ENCODE data around the gene PPRC1.

PPRC1 gene

DNA sequence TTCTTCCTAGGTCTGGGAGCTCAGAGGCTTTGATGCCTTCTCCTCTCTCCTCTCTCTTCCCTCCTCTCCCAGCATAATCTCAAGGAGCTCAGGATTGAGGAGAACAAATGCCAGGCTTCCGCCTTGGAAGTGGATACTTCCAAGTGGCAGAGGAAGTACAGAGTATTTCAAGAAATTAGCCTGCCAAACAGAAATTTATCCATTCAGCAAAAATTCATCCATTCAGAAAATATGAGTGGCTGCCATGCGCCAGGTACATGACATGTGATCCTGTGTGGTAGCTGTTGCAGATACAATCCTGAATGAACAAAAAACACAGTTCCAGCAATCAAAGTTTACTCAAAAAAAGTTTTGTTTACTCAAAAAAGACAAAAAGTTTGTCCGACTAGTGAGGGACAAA lies 37.8 kb downstream of the PPRC1 start:
- TF ChIP-seq, protein P1, sequence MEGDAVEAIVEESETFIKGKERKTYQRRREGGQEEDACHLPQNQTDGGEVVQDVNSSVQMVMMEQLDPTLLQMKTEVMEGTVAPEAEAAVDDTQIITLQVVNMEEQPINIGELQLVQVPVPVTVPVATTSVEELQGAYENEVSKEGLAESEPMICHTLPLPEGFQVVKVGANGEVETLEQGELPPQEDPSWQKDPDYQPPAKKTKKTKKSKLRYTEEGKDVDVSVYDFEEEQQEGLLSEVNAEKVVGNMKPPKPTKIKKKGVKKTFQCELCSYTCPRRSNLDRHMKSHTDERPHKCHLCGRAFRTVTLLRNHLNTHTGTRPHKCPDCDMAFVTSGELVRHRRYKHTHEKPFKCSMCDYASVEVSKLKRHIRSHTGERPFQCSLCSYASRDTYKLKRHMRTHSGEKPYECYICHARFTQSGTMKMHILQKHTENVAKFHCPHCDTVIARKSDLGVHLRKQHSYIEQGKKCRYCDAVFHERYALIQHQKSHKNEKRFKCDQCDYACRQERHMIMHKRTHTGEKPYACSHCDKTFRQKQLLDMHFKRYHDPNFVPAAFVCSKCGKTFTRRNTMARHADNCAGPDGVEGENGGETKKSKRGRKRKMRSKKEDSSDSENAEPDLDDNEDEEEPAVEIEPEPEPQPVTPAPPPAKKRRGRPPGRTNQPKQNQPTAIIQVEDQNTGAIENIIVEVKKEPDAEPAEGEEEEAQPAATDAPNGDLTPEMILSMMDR (IDR thresholded peaks at IDR 0.05; ENCODE audit: borderline replicate concordance, extremely low read depth, low read length, poor library complexity, severe bottlenecking), result no peak
- no peak for TF ChIP-seq EZH2 (IDR thresholded peaks at IDR 0.05; ENCODE audit: borderline replicate concordance, low read depth, low read length, severe bottlenecking)
- H3K4me2 ChIP-seq (ENCODE audit: insufficient read depth, low read length), result no peak overlapping the region
- H3K27ac ChIP-seq (ENCODE audit: low read length), result no peak overlapping the region

DNA sequence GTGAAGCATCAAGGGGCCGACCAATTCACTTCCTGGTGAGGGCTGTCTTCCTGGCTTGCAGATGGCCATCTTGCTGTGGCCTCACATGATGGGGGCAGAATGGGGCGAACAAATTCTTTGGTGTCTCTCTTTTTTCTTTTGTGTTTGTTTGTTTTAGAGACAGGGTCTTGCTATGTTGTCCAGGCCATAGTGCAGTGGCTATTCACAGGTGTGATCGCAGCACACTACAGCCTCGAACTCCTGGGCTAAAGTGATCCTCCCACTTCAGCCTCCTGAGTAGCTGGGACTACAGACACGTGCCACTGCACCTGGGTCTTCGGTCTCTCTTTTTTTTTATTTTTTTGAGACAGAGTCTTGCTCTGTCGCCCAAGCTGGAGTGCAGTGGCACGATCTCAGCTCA lies 39.4 kb downstream of the PPRC1 start:
- no peak for ATAC-seq (ENCODE audit: insufficient read depth, low read depth)

More for the DNA sequence above, 37.8 kb downstream of the PPRC1 start:
- Histone ChIP-seq H3K4me3 (ENCODE audit: low read depth in 1 of 2, low read length in 2 of 2) (no peak overlapping the region), H3K79me2 (ENCODE audit: insufficient read depth, low read length) (no peaks in the 10 kb centered on the region), H3K4me1 (ENCODE audit: insufficient read depth, low read length) (peaks cover 4% of the 10 kb centered on the region), H4K20me1 (ENCODE audit: insufficient read depth, low read length) (no peaks in the 10 kb centered on the region), H3K27me3 (ENCODE audit: insufficient read depth, low read length, poor library complexity) (no peaks in the 10 kb centered on the region), H3K36me3 (ENCODE audit: insufficient read depth, low read length) (no peaks in the 10 kb centered on the region), H3K9ac (ENCODE audit: low read depth, low read length) (no peak overlapping the region), H2AFZ (ENCODE audit: low read depth, low read length) (no peak overlapping the region), H3K9me3 (ENCODE audit: insufficient read depth, low read length, severe bottlenecking) (no peaks in the 10 kb centered on the region)
- ATAC-seq (ENCODE audit: insufficient read depth, low read depth), result no peak
- no peak for DNase-seq

DNA sequence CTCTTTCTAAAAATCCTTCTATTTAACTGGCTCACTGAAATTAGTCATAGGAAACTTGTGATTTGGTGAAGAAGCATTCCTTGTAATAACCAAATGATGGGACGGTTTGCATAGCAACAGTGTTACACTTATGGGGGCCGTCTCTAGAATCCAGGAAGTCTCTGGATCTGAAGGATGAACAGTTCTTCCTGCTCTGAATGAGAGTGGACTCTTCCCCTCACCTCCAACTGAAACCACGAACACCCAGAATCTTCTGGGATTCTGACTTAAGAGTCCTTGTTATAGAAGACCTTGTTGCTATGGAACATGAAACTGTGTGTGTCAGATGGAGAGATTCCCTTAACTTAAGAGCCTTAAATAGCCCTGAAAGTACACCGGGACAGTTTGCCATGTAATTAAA lies 42.6 kb downstream of the PPRC1 start:
- no peaks in the 10 kb centered on the region for H3K36me3 ChIP-seq (ENCODE audit: insufficient read depth, low read length)
- no peak overlapping the region for H2AFZ ChIP-seq (ENCODE audit: low read depth, low read length)
- no peaks in the 10 kb centered on the region for H3K4me1 ChIP-seq (ENCODE audit: insufficient read depth, low read length)
- H3K79me2 ChIP-seq (ENCODE audit: insufficient read depth, low read length), result no peaks in the 10 kb centered on the region
- ATAC-seq (ENCODE audit: insufficient read depth, low read depth) (no peak), DNase-seq (no peak)
- H3K9me3 ChIP-seq (ENCODE audit: insufficient read depth, low read length, severe bottlenecking), result no peaks in the 10 kb centered on the region
- no peak overlapping the region for H3K4me3 ChIP-seq (ENCODE audit: low read depth in 1 of 2, low read length in 2 of 2)
- no peak overlapping the region for H3K27ac ChIP-seq (ENCODE audit: low read length)
- H4K20me1 ChIP-seq (ENCODE audit: insufficient read depth, low read length), result no peaks in the 10 kb centered on the region
- no peak overlapping the region for H3K4me2 ChIP-seq (ENCODE audit: insufficient read depth, low read length)
- H3K27me3 ChIP-seq (ENCODE audit: insufficient read depth, low read length, poor library complexity), result no peaks in the 10 kb centered on the region
- TF ChIP-seq EZH2 (IDR thresholded peaks at IDR 0.05; ENCODE audit: borderline replicate concordance, low read depth, low read length, severe bottlenecking), result no peak
- TF ChIP-seq, protein P1 (IDR thresholded peaks at IDR 0.05; ENCODE audit: borderline replicate concordance, extremely low read depth, low read length, poor library complexity, severe bottlenecking), result no peak
- no peak overlapping the region for H3K9ac ChIP-seq (ENCODE audit: low read depth, low read length)

More for the DNA sequence above, 39.4 kb downstream of the PPRC1 start:
- no peak for DNase-seq
- no peaks in the 10 kb centered on the region for H4K20me1 ChIP-seq (ENCODE audit: insufficient read depth, low read length)
- peaks cover 4% of the 10 kb centered on the region for H3K4me1 ChIP-seq (ENCODE audit: insufficient read depth, low read length)
- no peak overlapping the region for H3K27ac ChIP-seq (ENCODE audit: low read length)
- TF ChIP-seq, protein P1 (IDR thresholded peaks at IDR 0.05; ENCODE audit: borderline replicate concordance, extremely low read depth, low read length, poor library complexity, severe bottlenecking), result no peak
- TF ChIP-seq EZH2 (IDR thresholded peaks at IDR 0.05; ENCODE audit: borderline replicate concordance, low read depth, low read length, severe bottlenecking), result no peak
- no peaks in the 10 kb centered on the region for H3K27me3 ChIP-seq (ENCODE audit: insufficient read depth, low read length, poor library complexity)
- no peak overlapping the region for H3K4me3 ChIP-seq (ENCODE audit: low read depth in 1 of 2, low read length in 2 of 2)
- no peak overlapping the region for H3K9ac ChIP-seq (ENCODE audit: low read depth, low read length)
- no peaks in the 10 kb centered on the region for H3K36me3 ChIP-seq (ENCODE audit: insufficient read depth, low read length)
- H3K9me3 ChIP-seq (ENCODE audit: insufficient read depth, low read length, severe bottlenecking), result no peaks in the 10 kb centered on the region
- H3K79me2 ChIP-seq (ENCODE audit: insufficient read depth, low read length), result no peaks in the 10 kb centered on the region
- H2AFZ ChIP-seq (ENCODE audit: low read depth, low read length), result no peak overlapping the region
- no peak overlapping the region for H3K4me2 ChIP-seq (ENCODE audit: insufficient read depth, low read length)

DNA sequence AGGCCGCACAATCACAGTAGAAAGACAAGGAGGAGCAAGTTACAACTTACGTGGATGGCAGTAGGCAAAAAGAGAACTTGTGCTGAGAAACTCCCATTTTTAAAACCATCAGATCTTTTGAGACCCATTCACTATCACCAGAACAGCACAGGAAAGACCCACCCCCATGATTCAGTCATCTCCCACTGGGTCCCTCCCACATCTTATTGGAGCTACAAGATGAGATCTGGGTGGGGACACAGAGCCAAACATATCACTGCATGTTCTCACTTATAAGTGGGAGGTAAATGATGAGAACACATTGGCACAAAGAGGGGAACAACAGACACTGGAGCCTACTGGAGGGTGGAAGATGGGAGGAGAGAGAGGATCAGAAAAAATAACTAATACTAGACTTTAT lies 51.8 kb downstream of the PPRC1 start:
- H4K20me1 ChIP-seq (ENCODE audit: insufficient read depth, low read length), result no peaks in the 10 kb centered on the region
- H3K4me2 ChIP-seq (ENCODE audit: insufficient read depth, low read length), result no peak overlapping the region
- DNase-seq, result no peak
- H3K36me3 ChIP-seq (ENCODE audit: insufficient read depth, low read length), result no peaks in the 10 kb centered on the region
- no peak for ATAC-seq (ENCODE audit: insufficient read depth, low read depth)
- H2AFZ ChIP-seq (ENCODE audit: low read depth, low read length), result no peak overlapping the region
- no peak overlapping the region for H3K27ac ChIP-seq (ENCODE audit: low read length)
- no peak overlapping the region for H3K9ac ChIP-seq (ENCODE audit: low read depth, low read length)
- H3K4me3 ChIP-seq (ENCODE audit: low read depth in 1 of 2, low read length in 2 of 2), result no peak overlapping the region
- peaks cover 5% of the 10 kb centered on the region for H3K4me1 ChIP-seq (ENCODE audit: insufficient read depth, low read length)
- H3K9me3 ChIP-seq (ENCODE audit: insufficient read depth, low read length, severe bottlenecking), result no peaks in the 10 kb centered on the region
- no peak for TF ChIP-seq EZH2 (IDR thresholded peaks at IDR 0.05; ENCODE audit: borderline replicate concordance, low read depth, low read length, severe bottlenecking)
- TF ChIP-seq, protein P1 (IDR thresholded peaks at IDR 0.05; ENCODE audit: borderline replicate concordance, extremely low read depth, low read length, poor library complexity, severe bottlenecking), result no peak
- no peaks in the 10 kb centered on the region for H3K27me3 ChIP-seq (ENCODE audit: insufficient read depth, low read length, poor library complexity)
- no peaks in the 10 kb centered on the region for H3K79me2 ChIP-seq (ENCODE audit: insufficient read depth, low read length)

Data from DND-41 (cell line).